SK-N-MC (cell line): ENCODE measurements around the gene SNX24.

ENCODE experiments used
- EZH2 ChIP-seq: fragments of 200-600 bp; sonication (generic); IDR thresholded peaks from one replicate; pipeline ENCODE4 v1.6.1; 2017; ENCODE audit warnings: antibody characterized with exemption
- FOXP2 ChIP-seq: optimal IDR thresholded peaks from 2 replicates; pipeline ENCODE3; 2011; ENCODE audit warnings: mild to moderate bottlenecking, moderate library complexity; ENCODE audit not compliant: insufficient read depth; ENCODE audit errors: extremely low read length, control extremely low read depth
- POLR2AphosphoS5 ChIP-seq: IDR thresholded peaks from 2 replicates; pipeline ENCODE4 v1.6.1; 2012; ENCODE audit warnings: mild to moderate bottlenecking, low read depth, low read length, borderline replicate concordance

GRCh38 chr5:122919969-122920368, 74.6 kb downstream of the SNX24 start:
- TF ChIP-seq POLR2AphosphoS5: no peak
- TF ChIP-seq EZH2: no peak
- no peak for TF ChIP-seq FOXP2
